GM12892 (cell line): Measurements from ENCODE around the gene MRPS34.

ENCODE experiments used
- DNase-seq: peaks from one replicate; pipeline ENCODE4 v3.0.0; 2011; ENCODE audit not compliant: insufficient read length
- FAIRE-seq: peaks from 2 replicates; lab custom pipeline; 2011; peaks lifted over from hg19 to GRCh38; lab: Jason Lieb, UNC
- POLR2A ChIP-seq: IDR thresholded peaks from 2 replicates; pipeline ENCODE4 v1.6.1; 2011; ENCODE audit warnings: low read depth, low read length, control low read depth
- POLR2AphosphoS5 ChIP-seq: IDR thresholded peaks from 2 replicates; pipeline ENCODE4 v1.6.1; 2011; ENCODE audit warnings: low read depth, low read length, control low read depth
- TAF1 ChIP-seq: IDR thresholded peaks from 2 replicates; pipeline ENCODE4 v1.6.1; 2011; ENCODE audit warnings: low read depth, mild to moderate bottlenecking, control low read depth, low read length, borderline replicate concordance

Gene MRPS34

GRCh38 chr16:1764971-1765370 is 8.0 kb downstream of the MRPS34 start:
- no peak for DNase-seq
- no peak for FAIRE-seq
- TF ChIP-seq TAF1 (no peak), POLR2A (no peak), POLR2AphosphoS5 (no peak)

GRCh38 chr16:1763521-1764511 is 9.1 kb downstream of the MRPS34 start:
- no peak for FAIRE-seq
- TF ChIP-seq TAF1 (no peak), POLR2AphosphoS5 (no peak), POLR2A (no peak)
- DNase-seq = no peak

- TF ChIP-seq TAF1 = no peak
- no peak for TF ChIP-seq POLR2A
- TF ChIP-seq POLR2AphosphoS5 = no peak
- DNase-seq (no peak), FAIRE-seq (no peak)
Measured at GRCh38 chr16:1762879-1763520, 9.9 kb downstream of the MRPS34 start.

- no peak for TF ChIP-seq TAF1
- no peak for TF ChIP-seq POLR2A
- no peak for TF ChIP-seq POLR2AphosphoS5
- FAIRE-seq (no peak), DNase-seq (no peak)
Measured at GRCh38 chr16:1762196-1762878, 10.6 kb downstream of the MRPS34 start.

GRCh38 chr16:1761751-1762150 is 11.2 kb downstream of the MRPS34 start:
- TF ChIP-seq TAF1 (no peak), POLR2A (no peak), POLR2AphosphoS5 (no peak)
- DNase-seq = no peak

GRCh38 chr16:1760911-1761310 is 12.0 kb downstream of the MRPS34 start:
- no peak for TF ChIP-seq POLR2A
- TF ChIP-seq TAF1 = no peak
- no peak for TF ChIP-seq POLR2AphosphoS5
- FAIRE-seq (no peak), DNase-seq (no peak)

More at GRCh38 chr16:1761751-1762150, 11.2 kb downstream of the MRPS34 start:
- no peak for FAIRE-seq

- DNase-seq = no peak
- TF ChIP-seq POLR2AphosphoS5 (no peak), TAF1 (no peak), POLR2A (no peak)
- FAIRE-seq = no peak
Measured at GRCh38 chr16:1759511-1759910, 13.4 kb downstream of the MRPS34 start.

GRCh38 chr16:1758923-1759322 is 14.0 kb downstream of the MRPS34 start:
- no peak for DNase-seq
- FAIRE-seq = no peak
- no peak for TF ChIP-seq POLR2A
- TF ChIP-seq TAF1 = no peak
- TF ChIP-seq POLR2AphosphoS5 = no peak

GRCh38 chr16:1757714-1758461 is 15.0 kb downstream of the MRPS34 start:
- TF ChIP-seq POLR2A = no peak
- TF ChIP-seq POLR2AphosphoS5 = no peak
- no peak for TF ChIP-seq TAF1
- no peak for DNase-seq
- FAIRE-seq = no peak

- FAIRE-seq (no peak), DNase-seq (no peak)
- TF ChIP-seq POLR2A = no peak
- TF ChIP-seq POLR2AphosphoS5 = no peak
- no peak for TF ChIP-seq TAF1
Measured at GRCh38 chr16:1754204-1754603, 18.7 kb downstream of the MRPS34 start.

GRCh38 chr16:1752853-1753252 is 20.1 kb downstream of the MRPS34 start:
- no peak for DNase-seq
- no peak for FAIRE-seq
- TF ChIP-seq POLR2AphosphoS5 (no peak), POLR2A (no peak), TAF1 (no peak)
